Fibroblast of the aortic adventitia (primary cell): ENCODE results near the gene FOXO1. TPM values are rescaled to one million over a fixed set of nuclear protein-coding genes. Genes with fewer than 3 reads are reported as not detected.

Source experiments
- DNase-seq: peaks from one replicate; pipeline ENCODE4 v3.0.0-alpha.2; 2010; ENCODE audit warnings: low read depth
- H3K4me3 ChIP-seq: 2 replicates; pipeline ENCODE4 v1.5.1; 2011; ENCODE audit warnings: low read depth, mild to moderate bottlenecking, control low read depth, low read length, moderate library complexity
- total RNA-seq: library from RNA; depleted of rRNA; stranded (reverse); fragments of >200 nt; gene quantifications from 2 replicates; pipeline ENCODE4 v1.2.3, GENCODE V29; 2012; ENCODE audit warnings: low replicate concordance
- TF ChIP-seq, protein P1 (sequence below): IDR thresholded peaks from 2 replicates; pipeline ENCODE4 v1.5.1; 2011; ENCODE audit warnings: mild to moderate bottlenecking, low read length, control low read depth, inconsistent platforms; ENCODE audit not compliant: insufficient read depth

The FOXO1 gene
- total RNA-seq, 1 donor: 3.2 TPM

DNA sequence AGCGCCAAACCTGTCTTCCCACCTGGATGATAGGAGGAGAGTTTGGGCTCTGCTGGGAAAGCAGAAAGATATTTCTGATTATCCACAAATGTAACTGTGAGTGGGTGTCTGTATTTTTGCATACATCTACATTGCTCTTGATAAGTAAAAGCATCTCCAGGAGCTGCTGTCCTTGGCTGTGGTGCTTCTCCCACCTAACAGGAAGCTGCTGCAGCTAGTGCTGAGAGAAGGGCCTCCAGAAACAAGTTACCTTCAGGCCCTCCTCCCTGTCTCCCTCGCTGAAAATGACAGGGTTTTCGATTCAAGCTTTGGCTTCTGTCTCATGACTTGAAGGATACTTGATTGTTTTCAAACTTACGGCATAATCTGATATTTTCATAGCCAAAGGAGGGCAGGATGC, 90.1 kb downstream of the FOXO1 start:
- H3K4me3 ChIP-seq: no peak overlapping the region
- no peak for DNase-seq
- TF ChIP-seq, protein P1, sequence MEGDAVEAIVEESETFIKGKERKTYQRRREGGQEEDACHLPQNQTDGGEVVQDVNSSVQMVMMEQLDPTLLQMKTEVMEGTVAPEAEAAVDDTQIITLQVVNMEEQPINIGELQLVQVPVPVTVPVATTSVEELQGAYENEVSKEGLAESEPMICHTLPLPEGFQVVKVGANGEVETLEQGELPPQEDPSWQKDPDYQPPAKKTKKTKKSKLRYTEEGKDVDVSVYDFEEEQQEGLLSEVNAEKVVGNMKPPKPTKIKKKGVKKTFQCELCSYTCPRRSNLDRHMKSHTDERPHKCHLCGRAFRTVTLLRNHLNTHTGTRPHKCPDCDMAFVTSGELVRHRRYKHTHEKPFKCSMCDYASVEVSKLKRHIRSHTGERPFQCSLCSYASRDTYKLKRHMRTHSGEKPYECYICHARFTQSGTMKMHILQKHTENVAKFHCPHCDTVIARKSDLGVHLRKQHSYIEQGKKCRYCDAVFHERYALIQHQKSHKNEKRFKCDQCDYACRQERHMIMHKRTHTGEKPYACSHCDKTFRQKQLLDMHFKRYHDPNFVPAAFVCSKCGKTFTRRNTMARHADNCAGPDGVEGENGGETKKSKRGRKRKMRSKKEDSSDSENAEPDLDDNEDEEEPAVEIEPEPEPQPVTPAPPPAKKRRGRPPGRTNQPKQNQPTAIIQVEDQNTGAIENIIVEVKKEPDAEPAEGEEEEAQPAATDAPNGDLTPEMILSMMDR: no peak

DNA sequence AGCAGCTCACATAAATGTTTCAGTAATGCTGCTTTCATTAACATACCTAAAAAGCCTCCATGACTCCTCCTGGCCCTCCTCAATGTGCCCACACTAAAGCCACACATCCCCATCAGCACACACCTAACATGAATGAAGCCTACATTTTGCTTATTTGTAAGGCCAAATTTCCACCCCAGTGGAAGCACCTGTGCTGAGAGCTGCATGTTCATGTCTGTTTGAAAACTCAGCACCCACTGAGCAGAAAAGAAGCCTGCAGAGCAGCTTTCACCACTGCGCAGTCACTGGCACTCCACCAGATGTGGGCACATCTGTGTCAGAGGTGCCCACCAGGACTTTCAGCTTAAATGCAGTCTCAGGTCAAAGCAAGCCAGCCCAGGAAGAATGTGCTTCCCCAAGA, 93.5 kb downstream of the FOXO1 start:
- TF ChIP-seq, protein P1: no peak
- no peak overlapping the region for H3K4me3 ChIP-seq
- DNase-seq: no peak

DNA sequence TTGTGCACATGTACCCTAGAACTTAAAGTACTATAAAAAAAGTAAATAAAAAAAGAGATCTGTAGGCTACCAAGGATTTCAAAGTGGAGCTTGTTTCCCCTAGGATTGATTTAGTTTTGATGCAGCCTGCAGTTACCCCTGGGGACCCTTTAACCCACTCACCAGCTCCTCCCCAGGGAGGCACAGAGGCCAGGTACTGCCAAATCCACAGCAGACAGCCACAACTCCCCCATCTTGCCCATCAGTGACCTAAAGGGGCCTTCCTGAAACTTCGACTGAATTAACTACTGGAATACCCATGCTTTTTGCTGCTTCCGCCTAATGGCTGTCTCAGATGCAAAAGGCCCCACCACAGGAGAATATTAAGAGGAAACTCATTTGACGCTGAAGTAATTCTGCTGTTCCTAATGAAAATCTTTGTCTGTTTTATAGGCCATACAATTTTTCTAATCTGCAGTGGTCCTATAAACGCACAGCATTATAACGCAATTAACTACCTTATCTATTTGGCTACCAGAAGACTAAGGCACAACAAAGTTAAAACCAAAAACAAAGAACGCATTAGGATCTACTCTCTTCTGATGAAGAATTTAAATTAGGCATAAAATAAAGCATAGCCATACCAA, 95.0 kb downstream of the FOXO1 start:
- no peak overlapping the region for H3K4me3 ChIP-seq
- DNase-seq: no peak
- TF ChIP-seq, protein P1: no peak

DNA sequence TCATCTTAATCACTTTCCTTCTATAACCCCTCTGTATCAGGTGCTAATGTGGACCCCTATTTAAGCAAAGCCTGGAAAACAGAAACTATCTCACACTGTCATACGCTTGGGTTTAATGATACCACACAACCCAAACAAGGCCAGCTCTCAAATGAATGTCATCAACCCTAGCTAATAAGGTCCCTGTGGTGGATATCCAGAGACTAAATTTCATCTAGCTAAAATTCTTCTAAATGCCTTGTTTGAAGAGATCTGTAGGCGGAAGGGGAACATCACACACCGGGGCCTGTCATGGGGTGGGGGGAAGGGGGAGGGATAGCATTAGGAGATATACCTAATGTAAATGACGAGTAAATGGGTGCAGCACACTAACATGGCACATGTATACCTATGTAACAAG, 95.5 kb downstream of the FOXO1 start:
- TF ChIP-seq, protein P1: no peak
- DNase-seq: no peak
- H3K4me3 ChIP-seq: no peak overlapping the region

DNA sequence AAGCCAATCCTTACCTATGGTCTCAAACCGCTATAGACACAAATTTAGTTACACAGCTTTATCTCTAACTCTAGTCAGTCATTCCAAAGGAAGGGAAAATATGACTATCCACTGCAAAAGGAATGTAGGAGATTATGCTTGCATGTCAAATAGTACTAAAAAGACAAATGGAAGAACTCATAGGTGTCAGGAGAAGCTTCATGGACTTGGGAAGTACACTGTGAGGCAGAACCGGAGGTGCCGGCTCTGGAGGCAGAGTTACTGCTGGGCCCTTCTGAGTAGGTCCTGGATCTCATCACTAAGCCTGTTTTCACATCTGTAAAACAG, 97.5 kb downstream of the FOXO1 start:
- H3K4me3 ChIP-seq: no peak overlapping the region
- peak; percentile 56 for DNase-seq
- TF ChIP-seq, protein P1: no peak

DNA sequence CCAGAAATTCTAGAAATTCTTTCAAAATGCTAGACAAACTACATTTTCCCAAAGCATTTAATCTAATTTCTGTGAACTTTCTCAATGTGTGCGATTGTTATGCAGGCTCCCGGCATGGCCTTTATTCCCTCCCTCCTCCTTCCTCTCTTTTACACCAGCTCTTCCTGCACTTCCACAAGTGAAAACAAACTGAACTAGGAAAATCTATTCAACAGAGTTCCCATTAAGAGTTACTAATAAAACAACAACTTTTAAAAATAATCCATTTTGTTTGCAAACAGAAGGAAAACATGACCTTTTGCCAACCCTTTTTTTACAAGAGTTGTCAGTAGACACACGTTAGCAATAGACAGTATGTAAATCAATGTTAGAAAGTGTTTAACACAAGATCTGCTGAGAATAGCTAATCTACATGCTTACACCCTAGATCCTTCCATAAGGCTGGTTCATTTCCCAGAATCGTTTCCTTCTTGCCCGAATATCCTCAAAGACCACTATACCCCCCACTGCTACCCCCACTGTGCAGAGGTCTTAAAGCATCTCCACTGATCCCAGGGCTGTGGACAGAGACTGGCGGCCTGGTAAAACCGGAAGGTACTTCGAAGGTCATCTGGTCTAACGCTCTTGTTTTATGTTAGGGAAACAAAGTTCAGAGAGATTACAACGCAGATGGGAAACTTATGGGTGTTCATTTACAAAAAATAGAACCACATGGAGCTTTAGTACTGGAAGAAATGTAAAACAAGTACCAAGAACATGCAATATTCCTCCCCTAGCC, 98.0 kb downstream of the FOXO1 start:
- TF ChIP-seq, protein P1: no peak
- H3K4me3 ChIP-seq: no peak overlapping the region
- DNase-seq: no peak
